Measurements from ENCODE around the gene KPNA5.
A peak's percentile ranks its signal among the peaks of the same experiment; 100 is the strongest.
"Not testable (repeated sequence)": the region's sequence is repeated elsewhere in the genome, so short reads cannot be mapped to it uniquely, and the experiment has no call there.

The KPNA5 gene

DNA sequence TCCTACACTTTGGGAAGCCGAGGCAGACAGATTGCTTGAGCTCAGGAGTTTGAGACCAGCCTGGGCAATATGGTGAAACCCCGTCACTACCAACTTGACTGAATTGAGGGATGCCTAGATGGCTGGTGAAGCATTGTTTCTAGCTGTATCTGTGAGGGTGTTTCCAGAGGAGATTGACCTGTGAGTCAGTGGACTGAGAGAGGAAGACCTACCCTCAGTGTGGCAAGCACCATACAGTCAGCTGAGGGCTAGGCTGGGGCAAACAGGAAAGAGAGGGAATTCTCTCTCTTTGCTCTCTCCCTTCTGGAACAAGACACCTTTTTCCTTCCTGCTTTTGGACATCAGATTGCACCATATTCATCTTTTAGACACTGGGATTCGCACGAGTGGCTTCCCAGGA is 8.7 kb upstream of the KPNA5 start:
- in situ Hi-C loops (cut with MboI; ENCODE audit: low pct_unique_long_range_greater_than_20kb, low sequenced_read_pairs, unreplicated experiment): no loop called here
- no peak for DNase-seq (ENCODE audit: low spot score)
- TF ChIP-seq, protein P1, sequence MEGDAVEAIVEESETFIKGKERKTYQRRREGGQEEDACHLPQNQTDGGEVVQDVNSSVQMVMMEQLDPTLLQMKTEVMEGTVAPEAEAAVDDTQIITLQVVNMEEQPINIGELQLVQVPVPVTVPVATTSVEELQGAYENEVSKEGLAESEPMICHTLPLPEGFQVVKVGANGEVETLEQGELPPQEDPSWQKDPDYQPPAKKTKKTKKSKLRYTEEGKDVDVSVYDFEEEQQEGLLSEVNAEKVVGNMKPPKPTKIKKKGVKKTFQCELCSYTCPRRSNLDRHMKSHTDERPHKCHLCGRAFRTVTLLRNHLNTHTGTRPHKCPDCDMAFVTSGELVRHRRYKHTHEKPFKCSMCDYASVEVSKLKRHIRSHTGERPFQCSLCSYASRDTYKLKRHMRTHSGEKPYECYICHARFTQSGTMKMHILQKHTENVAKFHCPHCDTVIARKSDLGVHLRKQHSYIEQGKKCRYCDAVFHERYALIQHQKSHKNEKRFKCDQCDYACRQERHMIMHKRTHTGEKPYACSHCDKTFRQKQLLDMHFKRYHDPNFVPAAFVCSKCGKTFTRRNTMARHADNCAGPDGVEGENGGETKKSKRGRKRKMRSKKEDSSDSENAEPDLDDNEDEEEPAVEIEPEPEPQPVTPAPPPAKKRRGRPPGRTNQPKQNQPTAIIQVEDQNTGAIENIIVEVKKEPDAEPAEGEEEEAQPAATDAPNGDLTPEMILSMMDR (IDR thresholded peaks at IDR 0.05; ENCODE audit: extremely low read depth, insufficient read depth, missing control alignments): no peak

DNA sequence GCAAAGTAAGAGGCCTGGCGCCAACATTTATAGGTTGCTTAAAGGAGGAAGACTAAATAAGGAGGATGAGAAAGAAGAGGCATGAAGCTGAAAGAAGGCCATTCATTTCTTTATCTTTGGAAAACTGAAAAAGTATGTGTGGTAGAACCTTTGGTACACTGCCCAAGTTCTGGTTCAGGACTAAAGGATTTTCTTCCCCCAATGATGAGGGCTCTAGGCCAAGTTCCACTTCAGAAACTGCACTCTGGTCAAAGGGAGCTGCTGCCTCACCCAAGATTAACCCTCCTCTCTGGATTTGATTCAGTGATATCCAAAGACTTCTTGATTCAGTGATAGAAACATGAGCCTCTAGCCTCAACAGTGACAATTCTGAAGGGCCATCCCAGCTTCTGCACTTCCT is 5.0 kb upstream of the KPNA5 start:
- TF ChIP-seq, protein P1 (IDR thresholded peaks at IDR 0.05; ENCODE audit: extremely low read depth, insufficient read depth, missing control alignments): no peak
- in situ Hi-C loops (cut with MboI; ENCODE audit: low pct_unique_long_range_greater_than_20kb, low sequenced_read_pairs, unreplicated experiment): no loop called here
- no peak for DNase-seq (ENCODE audit: low spot score)

DNA sequence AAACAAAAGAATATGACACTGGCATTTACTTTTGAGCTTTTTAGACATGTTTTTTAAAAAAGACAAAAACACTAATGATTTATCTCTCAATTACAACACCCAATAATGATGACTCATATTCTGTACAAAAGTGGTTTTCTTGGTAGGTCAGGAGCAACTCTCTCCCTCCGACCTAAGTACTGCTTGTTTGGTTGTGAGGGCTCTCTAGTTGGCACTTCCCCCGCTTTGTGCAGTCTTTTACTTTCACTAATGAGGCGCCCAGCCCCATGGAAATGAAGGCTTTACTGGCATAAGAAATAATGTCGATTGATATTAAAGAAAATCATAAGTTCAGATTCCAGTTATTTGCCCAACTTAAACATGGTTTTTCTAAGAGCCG is 1.3 kb downstream of the KPNA5 start:
- DNase-seq (ENCODE audit: low spot score): peak; percentile 43
- in situ Hi-C loops (cut with MboI; ENCODE audit: low pct_unique_long_range_greater_than_20kb, low sequenced_read_pairs, unreplicated experiment): no loop called here
- TF ChIP-seq, protein P1 (IDR thresholded peaks at IDR 0.05; ENCODE audit: extremely low read depth, insufficient read depth, missing control alignments): no peak

DNA sequence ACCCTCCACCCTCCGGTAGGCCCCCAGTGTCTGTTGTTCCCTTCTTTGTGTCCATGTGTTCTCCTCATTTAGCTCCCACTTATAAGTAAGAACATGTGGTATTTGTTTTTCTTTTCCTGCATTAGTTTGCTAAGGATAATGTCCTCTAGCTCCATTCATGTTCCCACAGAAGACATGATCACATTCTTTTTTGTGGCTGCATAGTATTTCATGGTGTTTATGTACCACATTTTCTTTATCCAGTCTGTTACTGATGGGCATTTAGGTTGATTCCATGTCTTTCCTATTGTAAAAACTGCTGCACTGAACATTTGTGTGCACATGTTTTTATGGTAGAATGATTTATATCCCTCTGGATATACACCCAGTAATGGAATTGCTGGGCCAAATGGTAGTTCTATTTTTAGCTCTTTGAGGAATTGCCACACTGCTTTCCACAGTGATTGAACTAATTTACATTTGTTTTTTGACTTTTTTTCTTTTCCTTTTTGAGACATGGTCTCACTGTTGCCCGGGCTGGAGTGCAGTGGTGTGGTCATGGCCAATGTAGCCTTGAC is 4.5 kb downstream of the KPNA5 start:
- in situ Hi-C loops (cut with MboI; ENCODE audit: low pct_unique_long_range_greater_than_20kb, low sequenced_read_pairs, unreplicated experiment): no loop called here
- TF ChIP-seq, protein P1 (IDR thresholded peaks at IDR 0.05; ENCODE audit: extremely low read depth, insufficient read depth, missing control alignments): no peak
- no peak for DNase-seq (ENCODE audit: low spot score)

DNA sequence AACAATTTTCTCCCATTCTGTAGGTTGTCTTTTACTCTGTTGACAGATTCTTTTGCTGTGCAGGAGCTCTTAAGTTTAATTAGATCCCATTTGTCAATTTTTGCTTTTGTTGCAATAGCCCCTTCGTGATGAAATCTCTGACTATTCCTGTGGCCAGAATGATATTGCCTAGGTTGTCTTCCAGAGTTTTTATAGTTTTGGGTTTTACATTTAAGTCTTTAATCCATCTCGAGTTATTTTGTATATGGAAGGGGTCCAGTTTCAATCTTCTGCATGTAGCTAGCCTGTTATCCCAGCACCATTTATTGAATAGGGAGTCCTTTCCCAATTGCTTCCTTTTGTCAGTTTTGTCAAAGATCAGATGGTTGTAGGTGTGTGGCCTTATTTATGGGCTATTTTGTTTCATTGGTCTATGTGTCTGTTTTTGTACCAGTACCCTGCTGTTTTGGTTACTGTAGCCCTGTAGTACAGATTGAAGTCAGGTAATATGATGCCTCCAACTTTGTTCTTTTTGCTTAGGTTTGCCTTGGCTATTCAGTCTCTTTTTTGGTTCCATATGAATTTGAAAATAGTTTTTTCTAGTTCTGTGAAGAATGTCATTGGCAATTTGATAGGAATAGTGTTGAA is 5.6 kb downstream of the KPNA5 start:
- DNase-seq (ENCODE audit: low spot score); in situ Hi-C loops (cut with MboI; ENCODE audit: low pct_unique_long_range_greater_than_20kb, low sequenced_read_pairs, unreplicated experiment): not testable (repeated sequence)

DNA sequence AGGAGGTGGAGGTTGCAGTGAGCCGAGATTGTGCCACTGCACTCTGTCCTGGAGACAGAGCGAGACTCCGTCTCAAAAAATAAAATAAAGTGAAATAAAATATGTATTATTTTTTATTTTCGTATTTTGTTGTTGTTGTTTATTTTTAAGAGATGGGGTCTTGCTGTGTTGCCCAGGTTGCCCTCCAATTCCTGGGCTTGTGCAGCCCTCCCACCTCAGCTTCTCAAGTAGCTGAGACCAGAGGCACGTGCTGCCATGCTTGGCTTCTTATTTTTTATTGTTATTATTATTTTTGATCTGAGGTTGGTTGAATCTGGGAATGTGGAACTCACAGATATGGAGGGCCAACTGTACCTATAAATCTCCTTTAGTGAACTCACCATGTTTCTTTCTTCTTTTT is 10.1 kb downstream of the KPNA5 start:
- in situ Hi-C loops (cut with MboI; ENCODE audit: low pct_unique_long_range_greater_than_20kb, low sequenced_read_pairs, unreplicated experiment): no loop called here
- TF ChIP-seq, protein P1 (IDR thresholded peaks at IDR 0.05; ENCODE audit: extremely low read depth, insufficient read depth, missing control alignments): no peak
- DNase-seq (ENCODE audit: low spot score): no peak

DNA sequence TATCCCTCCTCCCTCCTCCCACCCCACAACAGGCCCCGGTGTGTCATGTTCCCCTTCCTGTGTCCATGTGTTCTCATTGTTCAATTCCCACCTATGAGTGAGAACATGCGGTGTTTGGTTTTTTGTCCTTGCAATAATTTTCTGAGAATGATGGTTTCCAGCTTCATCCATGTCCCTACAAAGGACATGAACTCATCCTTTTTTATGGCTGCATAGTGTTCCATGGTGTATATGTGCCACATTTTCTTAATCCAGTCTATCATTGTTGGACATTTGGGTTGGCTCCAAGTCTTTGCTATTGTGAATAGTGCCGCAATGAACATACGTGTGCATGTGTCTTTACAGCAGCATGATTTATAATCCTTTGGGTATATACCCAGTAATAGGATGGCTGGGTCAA is 11.9 kb downstream of the KPNA5 start:
- DNase-seq (ENCODE audit: low spot score); in situ Hi-C loops (cut with MboI; ENCODE audit: low pct_unique_long_range_greater_than_20kb, low sequenced_read_pairs, unreplicated experiment): not testable (repeated sequence)

DNA sequence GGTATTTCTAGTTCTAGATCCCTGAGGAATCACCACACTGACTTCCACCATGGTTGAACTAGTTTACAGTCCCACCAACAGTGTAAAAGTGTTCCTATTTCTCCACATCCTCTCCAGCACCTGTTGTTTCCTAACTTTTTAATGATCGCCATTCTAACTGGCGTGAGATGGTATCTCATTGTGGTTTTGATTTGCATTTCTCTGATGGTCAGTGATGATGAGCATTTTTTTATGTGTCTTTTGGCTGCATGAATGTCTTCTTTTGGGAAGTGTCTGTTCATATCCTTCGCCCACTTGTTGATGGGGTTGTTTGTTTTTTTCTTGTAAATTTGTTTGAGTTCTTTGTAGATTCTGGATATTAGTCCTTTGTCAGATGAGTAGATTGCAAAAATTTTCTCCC is 12.3 kb downstream of the KPNA5 start:
- in situ Hi-C loops (cut with MboI; ENCODE audit: low pct_unique_long_range_greater_than_20kb, low sequenced_read_pairs, unreplicated experiment); DNase-seq (ENCODE audit: low spot score): not testable (repeated sequence)

Measured in GM13977 (cell line).